Astrocyte (in vitro differentiated cells and primary cell): Measurements from ENCODE around the gene PAX5.

ENCODE experiments used
- EZH2 ChIP-seq: IDR thresholded peaks from 2 replicates; pipeline ENCODE4 v1.6.1; 2012; ENCODE audit warnings: mild to moderate bottlenecking, low read length, inconsistent platforms; ENCODE audit not compliant: insufficient read depth
- TF ChIP-seq, protein P1 (sequence below): IDR thresholded peaks from 2 replicates; pipeline ENCODE4 v1.5.1; 2011; ENCODE audit warnings: low read depth, mild to moderate bottlenecking, inconsistent platforms, low read length, moderate library complexity; ENCODE audit not compliant: insufficient read depth

DNA sequence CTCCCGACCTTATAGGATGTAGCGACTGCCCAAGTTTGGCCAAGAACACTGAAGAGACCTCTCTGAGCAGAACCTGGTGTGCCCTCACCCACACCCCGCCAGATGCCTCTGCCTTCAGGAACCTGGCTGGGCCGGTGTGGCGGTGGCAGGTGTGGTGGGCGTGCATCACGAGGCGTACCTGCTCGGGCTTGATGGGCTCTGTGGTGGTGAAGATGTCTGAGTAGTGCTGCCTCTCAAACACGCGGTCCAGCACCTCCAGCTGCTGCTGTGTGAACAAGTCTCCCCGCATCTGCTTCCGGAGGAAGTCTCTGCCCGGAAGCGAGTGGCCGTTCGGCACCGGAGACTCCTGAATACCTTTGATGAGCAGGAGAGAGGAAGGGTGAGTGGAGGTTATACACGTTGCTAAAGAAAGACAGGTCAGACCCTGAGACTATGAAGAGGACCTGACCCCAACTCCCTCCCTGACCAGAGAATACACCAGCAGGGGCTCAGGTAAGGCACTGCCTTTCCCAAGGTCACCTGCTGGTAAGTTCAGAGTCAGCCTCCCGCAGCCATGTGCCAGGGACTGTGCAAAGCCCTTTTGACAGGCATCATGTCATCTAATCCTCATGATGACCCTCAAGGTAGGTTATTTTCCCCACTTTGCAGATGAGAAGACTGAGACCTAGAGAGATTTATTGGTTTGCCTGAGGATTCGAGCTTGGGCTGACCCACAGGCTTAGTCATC, 67.5 kb downstream of the PAX5 start:
- TF ChIP-seq, protein P1, sequence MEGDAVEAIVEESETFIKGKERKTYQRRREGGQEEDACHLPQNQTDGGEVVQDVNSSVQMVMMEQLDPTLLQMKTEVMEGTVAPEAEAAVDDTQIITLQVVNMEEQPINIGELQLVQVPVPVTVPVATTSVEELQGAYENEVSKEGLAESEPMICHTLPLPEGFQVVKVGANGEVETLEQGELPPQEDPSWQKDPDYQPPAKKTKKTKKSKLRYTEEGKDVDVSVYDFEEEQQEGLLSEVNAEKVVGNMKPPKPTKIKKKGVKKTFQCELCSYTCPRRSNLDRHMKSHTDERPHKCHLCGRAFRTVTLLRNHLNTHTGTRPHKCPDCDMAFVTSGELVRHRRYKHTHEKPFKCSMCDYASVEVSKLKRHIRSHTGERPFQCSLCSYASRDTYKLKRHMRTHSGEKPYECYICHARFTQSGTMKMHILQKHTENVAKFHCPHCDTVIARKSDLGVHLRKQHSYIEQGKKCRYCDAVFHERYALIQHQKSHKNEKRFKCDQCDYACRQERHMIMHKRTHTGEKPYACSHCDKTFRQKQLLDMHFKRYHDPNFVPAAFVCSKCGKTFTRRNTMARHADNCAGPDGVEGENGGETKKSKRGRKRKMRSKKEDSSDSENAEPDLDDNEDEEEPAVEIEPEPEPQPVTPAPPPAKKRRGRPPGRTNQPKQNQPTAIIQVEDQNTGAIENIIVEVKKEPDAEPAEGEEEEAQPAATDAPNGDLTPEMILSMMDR = no peak
- no peak for TF ChIP-seq EZH2
